ENCODE results near the gene PHLDB2.

GRCh38 chr3:111981457-111981763 is 122.3 kb downstream of the PHLDB2 start:
- TF ChIP-seq YY1 (IDR thresholded peaks at IDR 0.05; ENCODE audit: low read depth, low read length) (no peak), CTCF (IDR thresholded peaks at IDR 0.05; ENCODE audit: control extremely low read depth in 1 of 3, insufficient read depth in 1 of 3, low read depth in 1 of 3, low read length in 3 of 3) (no peak), POLR2A (IDR thresholded peaks at IDR 0.05; ENCODE audit: control extremely low read depth in 1 of 2, low read depth in 2 of 2, low read length in 2 of 2) (no peak), RNF2 (IDR thresholded peaks at IDR 0.05; ENCODE audit: borderline replicate concordance, low read depth, low read length, missing control alignments, poor library complexity, severe bottlenecking) (no peak), CBX8 (IDR thresholded peaks at IDR 0.05; ENCODE audit: borderline replicate concordance, low read depth, low read length) (no peak), CHD2 (IDR thresholded peaks at IDR 0.05; ENCODE audit: low read length) (no peak), BCL11A (IDR thresholded peaks at IDR 0.05; ENCODE audit: low read depth in 2 of 2, low read length in 2 of 2) (no peak), ZNF274 (IDR thresholded peaks at IDR 0.05; ENCODE audit: borderline replicate concordance, extremely low read depth, low read length) (no peak), TAF1 (IDR thresholded peaks at IDR 0.05; ENCODE audit: low read depth, low read length) (no peak), CREB1 (IDR thresholded peaks at IDR 0.05) (no peak), PHF8 (conservative IDR thresholded peaks at IDR 0.05; ENCODE audit: low read depth, low read length) (no peak), TCF12 (IDR thresholded peaks at IDR 0.05; ENCODE audit: low read depth, low read length) (no peak), MAX (IDR thresholded peaks at IDR 0.05) (no peak), EGR1 (IDR thresholded peaks at IDR 0.05; ENCODE audit: borderline replicate concordance, low read depth, low read length) (no peak)

Data from H1 (cell line).